HG03064 (cell line): ENCODE data around the gene CIB2.

ENCODE experiments used
- ATAC-seq: cut with Tn5 transposase; IDR thresholded peaks from one replicate; pipeline ENCODE4 v1.9.1; 2021; ENCODE audit warnings: low read depth; ENCODE audit not compliant: unreplicated experiment

The CIB2 gene

GRCh38 chr15:78088773-78089080 lies 42.5 kb downstream of the CIB2 start:
- no peak for ATAC-seq

- ATAC-seq: no peak
These were observed 43.1 kb downstream of the CIB2 start for GRCh38 chr15:78087951-78088772.

DNA sequence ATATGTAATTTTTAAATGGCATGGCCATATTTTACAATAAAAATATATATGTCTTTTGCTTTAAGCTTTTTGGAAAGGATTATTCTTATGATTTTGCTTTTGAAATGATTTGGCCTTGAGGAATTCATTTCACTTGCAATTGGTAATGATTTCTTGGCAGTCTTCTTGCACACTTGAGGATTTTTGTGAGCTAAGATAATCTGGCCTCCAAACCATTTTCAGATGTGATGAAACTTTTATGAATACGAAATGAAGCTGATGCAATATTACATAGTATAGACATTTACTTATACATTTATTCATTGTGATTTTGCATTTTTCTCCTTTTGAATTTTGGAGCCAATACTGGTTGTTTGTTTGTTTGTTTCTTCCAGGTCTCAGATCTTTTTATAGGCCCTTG lies 45.3 kb downstream of the CIB2 start:
- ATAC-seq: no peak

DNA sequence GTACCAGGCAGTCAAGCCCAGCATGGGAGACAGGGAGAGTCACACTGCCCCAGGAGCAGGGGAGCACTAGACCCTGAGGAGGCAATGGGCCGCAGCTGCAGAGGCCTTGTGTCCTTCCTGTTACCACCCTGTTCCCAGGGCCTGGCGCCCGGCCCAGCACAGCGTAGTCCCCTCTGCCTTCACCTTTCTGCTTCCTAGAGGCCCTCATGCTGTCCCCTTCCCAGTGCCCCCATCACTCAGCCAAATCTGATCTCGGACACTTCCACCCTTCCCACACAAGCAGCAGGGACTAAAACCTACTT lies 46.8 kb downstream of the CIB2 start:
- no peak for ATAC-seq

GRCh38 chr15:78083687-78084448 lies 47.4 kb downstream of the CIB2 start:
- no peak for ATAC-seq

DNA sequence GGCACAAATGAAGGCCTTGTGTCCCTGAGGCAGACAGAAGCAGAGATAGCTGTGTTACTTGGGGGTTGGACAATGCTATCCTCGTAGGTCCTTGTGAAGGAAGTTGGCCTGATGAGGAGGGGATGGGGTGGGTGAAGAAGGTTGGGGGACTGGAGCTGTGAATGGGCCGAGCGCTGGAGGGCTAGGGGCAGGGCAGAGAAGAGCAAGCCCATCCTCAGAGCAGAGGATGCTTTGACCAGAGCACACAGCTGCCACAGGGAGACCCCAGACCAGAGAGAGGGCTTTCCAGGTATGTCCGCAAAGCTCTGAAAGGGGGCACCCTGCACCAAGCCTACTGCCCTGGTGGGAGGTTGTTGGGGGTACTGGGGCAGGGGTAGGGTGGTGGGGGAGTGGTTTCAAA lies 48.1 kb downstream of the CIB2 start:
- ATAC-seq: no peak

DNA sequence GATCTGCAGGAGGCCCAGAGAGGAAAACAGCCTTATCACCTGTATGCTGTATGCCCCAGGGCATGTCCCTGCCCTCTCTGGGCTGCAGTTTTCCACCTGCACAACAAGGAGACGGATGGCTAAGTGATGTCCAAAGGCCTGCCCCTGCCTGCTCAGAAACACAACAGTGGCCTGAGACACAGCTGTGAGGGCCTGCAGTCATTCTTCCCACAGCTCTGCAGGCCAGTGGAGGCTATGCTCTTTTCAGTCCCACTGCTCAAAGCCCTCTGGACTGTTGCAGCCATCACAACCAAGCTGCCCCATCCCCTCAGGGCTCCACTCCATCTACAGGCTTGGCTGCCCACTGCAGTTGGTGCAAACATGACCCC lies 48.5 kb downstream of the CIB2 start:
- ATAC-seq: no peak

GRCh38 chr15:78082106-78082742 lies 49.0 kb downstream of the CIB2 start:
- no peak for ATAC-seq

GRCh38 chr15:78080088-78080460 lies 51.2 kb downstream of the CIB2 start:
- no peak for ATAC-seq

DNA sequence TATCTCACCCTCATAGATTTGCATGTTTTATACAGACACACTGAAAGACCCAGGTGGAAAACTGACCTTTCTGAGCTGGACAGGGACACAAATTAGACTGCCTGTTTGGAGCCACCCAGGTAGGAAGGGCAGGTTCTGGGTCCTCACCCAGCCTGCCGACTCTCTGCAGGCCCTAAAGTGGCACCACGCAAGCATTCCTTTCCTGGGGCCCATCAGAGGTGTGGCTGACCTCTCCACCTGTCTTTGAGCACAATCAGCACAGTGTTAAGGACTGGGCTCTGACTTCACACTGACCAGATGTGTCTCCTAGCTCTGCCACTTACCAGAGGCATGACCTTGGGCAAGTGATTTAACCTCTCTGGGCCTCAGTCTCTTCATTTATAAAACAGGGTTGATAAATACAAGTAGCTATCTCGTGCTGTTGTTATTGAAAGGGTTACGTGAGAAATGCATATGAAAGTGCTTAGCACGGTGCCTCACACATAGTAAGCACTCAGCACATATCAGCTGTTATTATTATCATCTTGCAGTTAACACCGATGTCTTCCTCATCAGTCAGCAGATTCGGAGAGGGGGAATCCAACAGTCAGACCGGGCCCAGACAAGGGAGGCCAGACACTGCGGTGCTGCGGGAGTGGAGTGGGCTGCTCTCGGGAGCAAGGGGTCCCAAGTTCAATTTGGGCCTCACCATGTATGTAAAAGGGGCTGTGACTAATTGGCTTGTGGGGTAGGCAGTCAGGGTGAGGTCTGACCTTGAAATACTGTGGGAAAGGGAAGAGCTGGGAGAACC lies 51.8 kb downstream of the CIB2 start:
- no peak for ATAC-seq

- ATAC-seq: no peak
These were observed 53.4 kb downstream of the CIB2 start for GRCh38 chr15:78077871-78078210.

GRCh38 chr15:78077053-78077870 lies 54.0 kb downstream of the CIB2 start, which contains the start of gene TBC1D2B:
Gene TBC1D2B, minus strand, starts transcription at chr15:78077711. Its CDS starts 59 bp downstream, at chr15:78077652.
- ATAC-seq: peak; percentile 53

DNA sequence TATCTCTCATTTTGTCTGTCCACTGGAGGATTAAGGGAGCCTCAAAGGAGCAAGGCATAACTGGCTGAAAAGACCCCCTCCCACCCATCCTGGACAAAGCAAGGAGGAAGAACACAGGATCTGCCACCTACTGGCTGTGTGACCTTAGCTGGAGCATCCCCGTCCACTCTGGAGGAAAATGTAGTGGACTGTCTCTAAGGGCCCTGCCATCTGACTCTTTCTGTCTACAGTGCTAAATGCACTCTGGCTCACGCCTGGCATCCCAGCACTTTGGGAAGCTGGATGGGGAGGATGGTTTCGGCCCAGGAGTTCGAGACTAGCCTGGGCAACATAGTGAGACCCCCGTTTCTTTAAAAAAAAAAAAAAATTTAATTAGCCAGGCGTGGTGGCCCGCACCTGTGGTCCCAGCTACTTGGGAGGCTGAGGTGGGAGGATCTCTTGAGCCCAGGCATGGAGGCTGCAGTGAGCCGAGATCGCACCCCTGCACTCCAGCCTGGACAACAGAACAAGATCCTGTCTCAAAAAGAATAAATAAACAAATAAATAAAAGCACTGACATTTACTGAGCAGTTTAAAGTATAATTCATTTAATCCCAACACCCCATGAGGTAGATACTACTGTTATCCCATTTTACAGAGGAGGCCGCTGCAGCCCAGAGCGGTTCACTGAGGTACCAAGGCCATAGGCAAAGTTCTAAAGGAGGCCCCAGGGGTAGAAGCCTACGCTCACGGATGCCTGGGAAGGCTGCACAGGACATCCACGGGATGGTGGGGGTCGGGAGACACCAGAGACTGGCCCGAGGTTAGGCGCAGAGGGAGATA lies 54.8 kb downstream of the CIB2 start:
- peak; percentile 10 for ATAC-seq

DNA sequence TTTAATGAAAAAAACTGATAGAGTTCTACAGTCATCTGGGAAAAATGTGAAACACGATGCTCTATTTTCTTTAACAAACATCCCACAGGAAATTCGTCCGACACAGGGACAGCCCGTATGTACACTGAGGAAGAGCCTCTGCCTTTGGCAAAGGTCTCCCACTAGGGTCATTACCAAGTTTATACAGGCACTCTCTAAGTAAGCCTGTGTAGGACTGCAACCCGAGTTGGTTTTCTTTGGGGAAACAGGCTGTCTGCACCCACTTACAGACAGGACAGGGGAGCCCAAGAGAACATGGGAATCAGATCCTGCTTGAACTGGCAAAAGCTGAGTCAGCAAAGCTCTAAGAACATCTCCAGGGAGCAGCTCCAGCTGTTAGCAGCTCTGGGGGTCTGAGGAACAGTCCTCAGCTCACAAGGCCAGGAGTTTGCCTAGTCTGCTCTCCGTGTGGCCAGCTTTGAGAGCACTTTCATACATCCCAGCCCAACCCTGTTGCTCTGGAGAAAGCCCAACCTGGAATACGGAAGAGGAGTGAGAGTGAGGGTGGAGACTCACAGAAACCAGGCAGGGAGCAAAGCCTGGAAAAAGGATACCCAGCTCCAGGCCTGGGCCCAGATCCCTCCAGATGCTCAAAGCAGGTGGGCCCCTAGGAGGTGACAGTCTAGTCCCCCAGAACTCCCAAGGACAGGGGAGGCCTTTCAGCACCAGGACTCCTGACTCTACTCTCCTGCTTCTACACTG lies 55.6 kb downstream of the CIB2 start:
- no peak for ATAC-seq

GRCh38 chr15:78073046-78073787 lies 58.0 kb downstream of the CIB2 start:
- no peak for ATAC-seq

DNA sequence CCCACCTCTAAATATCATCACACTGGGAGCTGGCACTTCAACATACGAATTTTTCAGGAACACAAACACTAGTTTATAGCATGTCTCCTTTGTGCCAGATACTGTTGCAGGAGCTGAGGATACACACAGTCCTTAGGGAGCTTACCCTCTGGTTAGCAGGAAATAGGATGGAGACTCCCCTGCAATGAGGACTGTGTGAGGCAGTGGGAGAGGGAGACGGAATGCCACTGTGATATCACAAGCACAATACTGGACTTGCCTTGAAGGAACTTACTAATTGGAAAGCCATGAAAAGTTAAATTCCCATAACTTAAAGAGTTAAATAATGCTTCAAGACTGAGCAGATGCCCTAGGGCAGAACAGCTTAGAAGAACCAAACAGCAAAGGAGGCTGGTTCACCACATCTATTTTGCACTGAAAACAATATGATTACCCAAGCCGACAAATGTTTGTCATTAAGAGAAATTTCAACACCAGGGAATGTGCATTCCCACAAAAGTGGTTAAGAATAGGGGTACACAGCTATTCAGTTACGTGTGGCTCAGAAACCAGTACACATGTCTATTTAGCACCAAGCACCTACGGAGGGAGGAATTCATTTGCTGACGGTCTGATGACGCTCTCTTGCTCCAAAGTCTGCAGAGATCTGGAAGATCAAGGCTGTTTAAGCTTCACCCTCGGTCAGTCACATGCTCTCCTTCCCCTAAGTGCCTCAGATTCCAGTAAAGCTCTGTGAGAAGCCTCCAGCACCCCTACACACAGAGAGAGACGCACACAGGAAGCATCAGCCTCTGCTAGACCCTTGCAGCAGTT lies 59.0 kb downstream of the CIB2 start:
- no peak for ATAC-seq

DNA sequence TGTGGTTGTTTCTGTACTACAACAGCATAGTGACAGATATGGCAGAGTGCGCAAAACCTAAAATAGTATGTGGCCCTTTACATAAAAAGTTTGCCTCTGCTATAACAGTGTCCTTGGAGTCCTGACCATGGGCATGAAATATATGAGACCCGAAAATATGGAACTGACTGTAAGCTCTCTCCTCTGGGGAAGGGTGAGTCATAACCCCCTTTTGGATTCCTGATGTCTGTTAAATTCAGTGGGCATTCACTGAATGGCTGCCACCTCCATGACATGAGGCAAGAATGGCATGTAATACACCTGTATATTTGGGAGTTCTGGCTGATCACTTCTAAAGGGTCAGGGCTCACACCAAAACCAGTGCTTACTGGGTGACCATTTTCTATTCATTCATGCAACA lies 59.9 kb downstream of the CIB2 start:
- ATAC-seq: no peak
